Activated effector memory CD4-positive, alpha-beta T cell treated with anti-CD3 and anti-CD28 coated beads, Interleukin-2, amount 50 U/mL, for 16 hours (primary cell): Measurements from ENCODE around the gene RIBC2.
"Not testable (repeated sequence)": the region's sequence is repeated elsewhere in the genome, so short reads cannot be mapped to it uniquely, and the experiment has no call there.

Experiments
- DNase-seq: peaks from one replicate; pipeline ENCODE4 v3.0.0-alpha.2; 2020

Gene RIBC2

GRCh38 chr22:45413368-45414211 lies at the start of gene RIBC2, which contains the start of gene SMC1B:
Gene RIBC2 (plus strand): TSS chr22:45413693. CDS start chr22:45413887, 194 bp downstream.
Gene SMC1B (minus strand): TSS chr22:45413599. CDS start chr22:45413567, 32 bp downstream.
- peak; percentile 93 for DNase-seq

GRCh38 chr22:45366713-45367112 lies 46.8 kb upstream of the RIBC2 start:
- DNase-seq = no peak

GRCh38 chr22:45373592-45373991 lies 39.9 kb upstream of the RIBC2 start:
- DNase-seq = not testable (repeated sequence)

GRCh38 chr22:45376009-45376408 lies 37.5 kb upstream of the RIBC2 start:
- DNase-seq = no peak

- no peak for DNase-seq
Observed at GRCh38 chr22:45376703-45377102, 36.8 kb upstream of the RIBC2 start.

GRCh38 chr22:45381348-45381747 lies 32.1 kb upstream of the RIBC2 start:
- no peak for DNase-seq

- DNase-seq = no peak
Observed at GRCh38 chr22:45389546-45389945, 23.9 kb upstream of the RIBC2 start.

GRCh38 chr22:45397806-45398205 lies 15.7 kb upstream of the RIBC2 start:
- no peak for DNase-seq

- DNase-seq = no peak
Observed at GRCh38 chr22:45398214-45398613, 15.3 kb upstream of the RIBC2 start.

- no peak for DNase-seq
Observed at GRCh38 chr22:45399712-45400445, 13.6 kb upstream of the RIBC2 start.

- DNase-seq = no peak
Observed at GRCh38 chr22:45402466-45402985, 11.0 kb upstream of the RIBC2 start.

- DNase-seq = no peak
Observed at GRCh38 chr22:45407793-45408192, 5.7 kb upstream of the RIBC2 start.

GRCh38 chr22:45413013-45413367 lies 503 bp upstream of the RIBC2 start:
- DNase-seq = no peak

GRCh38 chr22:45418056-45418769 lies 4.7 kb downstream of the RIBC2 start:
- DNase-seq = no peak

- DNase-seq = no peak
Observed at GRCh38 chr22:45418770-45419138, 5.3 kb downstream of the RIBC2 start.

GRCh38 chr22:45420011-45420410 lies 6.5 kb downstream of the RIBC2 start:
- no peak for DNase-seq

- no peak for DNase-seq
Observed at GRCh38 chr22:45420539-45420938, 7.0 kb downstream of the RIBC2 start.

- DNase-seq = no peak
Observed at GRCh38 chr22:45421349-45422055, 8.0 kb downstream of the RIBC2 start.

GRCh38 chr22:45422237-45422983 lies 8.9 kb downstream of the RIBC2 start:
- no peak for DNase-seq

- no peak for DNase-seq
Observed at GRCh38 chr22:45423524-45423923, 10.0 kb downstream of the RIBC2 start.

GRCh38 chr22:45424241-45424731 lies 10.8 kb downstream of the RIBC2 start:
- no peak for DNase-seq

- peak; percentile 12 for DNase-seq
Observed at GRCh38 chr22:45425101-45425500, 11.6 kb downstream of the RIBC2 start.
